HCT116 (cell line): Measurements from ENCODE around the gene CACNA1A. TPM values are rescaled to one million over a fixed set of nuclear protein-coding genes. Genes with fewer than 3 reads are reported as not detected.

Experiments used
- ATAC-seq: fragments of 200-7000 bp; cut with Tn5 transposase; 2 replicates; pipeline ENCODE4 v1.9.1; 2020; ENCODE audit warnings: mild to moderate bottlenecking, moderate library complexity
- BruUV-seq: library from RNA; stranded (reverse); fragments of 400-500 nt; replicated peaks from 2 replicates; lab custom pipeline; 2021; lab: Mats Ljungman, UMichigan
- CTCF ChIA-PET: fragments of 300-600 bp; sonication (Branson Sonifier 250); formaldehyde crosslinking; loops from one replicate; lab custom pipeline; 2021; ENCODE audit warnings: antibody characterized with exemption; lab: Charles Lee
- POLR2A ChIA-PET: fragments of 300-600, 350-600 bp; sonication (Branson Sonifier 250); formaldehyde crosslinking; loops from one replicate; lab custom pipeline; 2021; ENCODE audit warnings: antibody characterized with exemption; lab: Charles Lee
- RAD21 ChIA-PET, 2 experiments: fragments of 300-600 bp; sonication (Branson Sonifier 250); formaldehyde crosslinking; loops; one replicate each; lab custom pipeline; 2023; ENCODE audit warnings: low total read pairs in 2 of 2; ENCODE audit not compliant: uncharacterized antibody in 2 of 2, unreplicated experiment in 2 of 2, low non-redundant PET in 1 of 2; lab: Charles Lee
- DNase-seq: peaks from one replicate; pipeline ENCODE4 v3.0.0-alpha.2; 2010; ENCODE audit warnings: low read depth, low spot score
- H2AFZ ChIP-seq: fragments of 200-600 bp; shearing (Covaris generic), sonication (generic); 2 replicates; pipeline ENCODE4 v1.6.1; 2017; ENCODE audit warnings: low read depth, mixed run types, mixed read lengths, antibody characterized with exemption, low read length; ENCODE audit not compliant: poor library complexity, severe bottlenecking
- H3K27ac ChIP-seq: 2 replicates; pipeline ENCODE4 v1.5.1; 2012; ENCODE audit warnings: low read depth, low read length
- H3K27me3 ChIP-seq: fragments of 200-600 bp; sonication (generic); 2 replicates; pipeline ENCODE4 v1.6.1; 2016; ENCODE audit warnings: mixed run types, low read length, mixed read lengths; ENCODE audit not compliant: insufficient read depth
- H3K36me3 ChIP-seq, 2 experiments: fragments of 200-500 bp in 1 of 2; fragments of 200-600 bp in 1 of 2; sonication (Bioruptor generic) in 1 of 2; sonication (generic) in 1 of 2; 2 replicates each; pipeline versions ENCODE4 v1.5.1 to v1.6.1; 2014 to 2016; ENCODE audit warnings: low read length in 2 of 2, inconsistent platforms in 1 of 2, mixed read lengths in 1 of 2, mixed run types in 1 of 2; ENCODE audit not compliant: insufficient read depth in 2 of 2, control insufficient read depth in 1 of 2
- H3K4me1 ChIP-seq, 2 experiments: fragments of 200-600 bp in 1 of 2; sonication (generic) in 1 of 2; 2 replicates each; pipeline versions ENCODE4 v1.5.1 to v1.6.1; 2012 to 2017; ENCODE audit warnings: low read length in 2 of 2, inconsistent platforms in 1 of 2, mild to moderate bottlenecking in 1 of 2, mixed read lengths in 1 of 2, mixed run types in 1 of 2, moderate library complexity in 1 of 2; ENCODE audit not compliant: insufficient read depth in 2 of 2, control insufficient read depth in 1 of 2
- H3K4me2 ChIP-seq: fragments of 200-600 bp; sonication (generic); 2 replicates; pipeline ENCODE4 v1.6.1; 2017; ENCODE audit warnings: mixed run types, low read length, mixed read lengths
- H3K4me3 ChIP-seq, 2 experiments: fragments of 200-600 bp in 1 of 2; sonication (generic) in 1 of 2; replicated peaks in 1 of 2; 2 replicates each; pipeline ENCODE4 v1.5.1; 2011 to 2016; ENCODE audit warnings: low read length in 2 of 2, control low read depth in 1 of 2, low read depth in 1 of 2, mild to moderate bottlenecking in 1 of 2, mixed read lengths in 1 of 2, mixed run types in 1 of 2
- H3K79me2 ChIP-seq: fragments of 200-600 bp; sonication (generic); 2 replicates; pipeline ENCODE4 v1.6.1; 2017; ENCODE audit warnings: mild to moderate bottlenecking, mixed run types, low read length, moderate library complexity, mixed read lengths; ENCODE audit not compliant: insufficient read depth
- H3K9ac ChIP-seq: fragments of 200-600 bp; sonication (generic); 2 replicates; pipeline ENCODE4 v1.6.1; 2016; ENCODE audit warnings: low read length, mixed read lengths
- H3K9me2 ChIP-seq: fragments of 200-600 bp; sonication (generic), shearing (Covaris generic); 2 replicates; pipeline ENCODE4 v1.6.1; 2017; ENCODE audit warnings: mixed run types, mild to moderate bottlenecking, moderate library complexity; ENCODE audit not compliant: insufficient read depth
- H3K9me3 ChIP-seq, 2 experiments: fragments of 200-500 bp in 1 of 2; fragments of 200-600 bp in 1 of 2; sonication (Bioruptor generic) in 1 of 2; sonication (generic) in 1 of 2; 2 replicates each; pipeline ENCODE4 v1.6.1; 2014 to 2017; ENCODE audit warnings: low read length in 2 of 2, mixed read lengths in 2 of 2, inconsistent platforms in 1 of 2, low read depth in 1 of 2, mild to moderate bottlenecking in 1 of 2, mixed run types in 1 of 2, moderate library complexity in 1 of 2; ENCODE audit not compliant: control insufficient read depth in 1 of 2, insufficient read depth in 1 of 2
- H4K20me1 ChIP-seq: fragments of 200-600 bp; sonication (generic), shearing (Covaris generic); 2 replicates; pipeline ENCODE4 v1.6.1; 2017; ENCODE audit warnings: mixed run types, mild to moderate bottlenecking, moderate library complexity; ENCODE audit not compliant: insufficient read depth
- CEBPB ChIP-seq: IDR thresholded peaks from 2 replicates; pipeline ENCODE4 v1.6.1; 2012; ENCODE audit warnings: low read depth
- EGR1 ChIP-seq: IDR thresholded peaks from 2 replicates; pipeline ENCODE4 v1.6.1; 2012; ENCODE audit warnings: low read depth
- EZH2phosphoT487 ChIP-seq: fragments of 200-600 bp; IDR thresholded peaks from 2 replicates; pipeline ENCODE4 v1.6.1; 2018; ENCODE audit warnings: antibody characterized with exemption, borderline replicate concordance
- JUND ChIP-seq: IDR thresholded peaks from 2 replicates; pipeline ENCODE4 v1.6.1; 2012
- POLR2A ChIP-seq: IDR thresholded peaks from 2 replicates; pipeline ENCODE4 v1.7.0; 2011; ENCODE audit warnings: borderline replicate concordance; ENCODE audit not compliant: insufficient read depth, insufficient read length; ENCODE audit errors: extremely low read depth
- POLR2AphosphoS5 ChIP-seq: IDR thresholded peaks from 2 replicates; pipeline ENCODE4 v1.6.1; 2011; ENCODE audit warnings: mild to moderate bottlenecking, low read depth, low read length, moderate library complexity
- RAD21 ChIP-seq: IDR thresholded peaks from 2 replicates; pipeline ENCODE4 v1.6.1; 2012; ENCODE audit warnings: low read depth, mild to moderate bottlenecking
- REST ChIP-seq: IDR thresholded peaks from 2 replicates; pipeline ENCODE4 v1.6.1; 2012; ENCODE audit warnings: low read depth
- SP1 ChIP-seq: IDR thresholded peaks from 2 replicates; pipeline ENCODE4 v1.6.1; 2012; ENCODE audit warnings: low read depth
- SRF ChIP-seq: IDR thresholded peaks from 2 replicates; pipeline ENCODE4 v1.6.1; 2012; ENCODE audit warnings: low read depth
- TCF7L2 ChIP-seq: IDR thresholded peaks from 2 replicates; pipeline ENCODE4 v1.7.0; 2011; ENCODE audit warnings: borderline replicate concordance, inconsistent platforms; ENCODE audit not compliant: insufficient read depth, insufficient read length; ENCODE audit errors: extremely low read depth
- YY1 ChIP-seq: IDR thresholded peaks from 2 replicates; pipeline ENCODE4 v1.6.1; 2011; ENCODE audit warnings: low read length, low read depth, moderate library complexity, mild to moderate bottlenecking; ENCODE audit not compliant: insufficient replicate concordance; ENCODE audit errors: extremely low read depth
- ZNF274 ChIP-seq: fragments of 200-500 bp; sonication (Bioruptor generic); IDR thresholded peaks from 2 replicates; pipeline ENCODE4 v1.6.1; 2014; ENCODE audit warnings: mild to moderate bottlenecking, low read depth, low read length, inconsistent platforms
- intact Hi-C: fragments of 100-400 bp; cut with micrococcal nuclease; formaldehyde crosslinking; loops from 2 replicates; pipeline ENCODE4 v1.10.0; 2022
- total RNA-seq: library from RNA; stranded (reverse); gene quantifications from one replicate; pipeline ENCODE4 v1.2.1, GENCODE V29; 2021; ENCODE audit not compliant: unreplicated experiment
- TF ChIP-seq, protein P1 (sequence below): IDR thresholded peaks from 2 replicates; pipeline ENCODE4 v1.6.1; 2011; ENCODE audit warnings: mild to moderate bottlenecking, low read length, moderate library complexity; ENCODE audit not compliant: insufficient replicate concordance; ENCODE audit errors: extremely low read depth
- TF ChIP-seq, protein P2 (sequence below), 3 experiments: fragments of 200-600 bp in 1 of 3; sonication (generic) in 1 of 3; IDR thresholded peaks in 2 of 3; conservative IDR thresholded peaks in 1 of 3; 2 replicates each; pipeline ENCODE4 v1.5.1; 2012 to 2017; ENCODE audit warnings: low read depth in 2 of 3, low read length in 2 of 3, antibody characterized with exemption in 1 of 3, borderline replicate concordance in 1 of 3, control low read depth in 1 of 3, mild to moderate bottlenecking in 1 of 3, mixed read lengths in 1 of 3, mixed run types in 1 of 3, moderate library complexity in 1 of 3; ENCODE audit not compliant: insufficient read depth in 1 of 3

Gene CACNA1A
- total RNA-seq, 1 experiment from 2014 or later: 7.5 TPM

DNA sequence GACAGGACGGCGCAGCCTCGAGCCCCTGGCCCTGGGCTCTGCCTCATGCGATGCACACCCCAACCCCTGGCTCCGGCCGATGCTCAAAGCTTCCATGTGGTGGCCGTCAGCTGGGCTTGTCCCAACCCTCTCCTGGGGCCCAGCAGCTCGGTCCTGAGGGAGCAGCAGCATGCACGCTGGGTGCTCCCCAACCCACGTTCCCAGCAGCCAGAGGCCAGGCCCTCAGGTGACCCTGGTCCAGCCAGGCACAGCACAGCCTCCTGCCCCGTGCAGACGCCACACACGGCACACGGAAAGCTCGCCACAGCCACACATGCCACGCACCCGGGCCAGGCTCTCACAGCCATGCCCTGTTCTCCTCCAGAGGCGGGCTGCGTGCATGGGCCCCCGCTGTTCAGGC, 295.3 kb downstream of the CACNA1A start:
- Histone ChIP-seq H3K27ac (no peak overlapping the region), H3K27me3 (no peaks in the 10 kb centered on the region), H3K79me2 (no peaks in the 10 kb centered on the region), H3K9me3 (no peaks in the 10 kb centered on the region), H3K36me3 (no peaks in the 10 kb centered on the region), H3K4me3 (no peak overlapping the region), H3K9ac (no peak overlapping the region), H3K4me1 (peaks cover 2 to 11% of the 10 kb centered on the region in 2 experiments), H2AFZ (no peak overlapping the region), H4K20me1 (no peaks in the 10 kb centered on the region), H3K9me2 (no peaks in the 10 kb centered on the region), H3K4me2 (no peak overlapping the region)
- BruUV-seq: no TSS peak
- ChIA-PET CTCF (no interaction called here), RAD21 (no interaction called here), POLR2A (no interaction called here)
- DNase-seq (no peak), ATAC-seq (no peak)
- intact Hi-C loops: no loop called here
- TF ChIP-seq EGR1 (no peak), POLR2A (no peak), TCF7L2 (no peak), SRF (no peak), YY1 (no peak), CEBPB (no peak), EZH2phosphoT487 (no peak), ZNF274 (no peak), JUND (no peak), SP1 (no peak), RAD21 (no peak), REST (no peak), POLR2AphosphoS5 (no peak)
- TF ChIP-seq, protein P1, sequence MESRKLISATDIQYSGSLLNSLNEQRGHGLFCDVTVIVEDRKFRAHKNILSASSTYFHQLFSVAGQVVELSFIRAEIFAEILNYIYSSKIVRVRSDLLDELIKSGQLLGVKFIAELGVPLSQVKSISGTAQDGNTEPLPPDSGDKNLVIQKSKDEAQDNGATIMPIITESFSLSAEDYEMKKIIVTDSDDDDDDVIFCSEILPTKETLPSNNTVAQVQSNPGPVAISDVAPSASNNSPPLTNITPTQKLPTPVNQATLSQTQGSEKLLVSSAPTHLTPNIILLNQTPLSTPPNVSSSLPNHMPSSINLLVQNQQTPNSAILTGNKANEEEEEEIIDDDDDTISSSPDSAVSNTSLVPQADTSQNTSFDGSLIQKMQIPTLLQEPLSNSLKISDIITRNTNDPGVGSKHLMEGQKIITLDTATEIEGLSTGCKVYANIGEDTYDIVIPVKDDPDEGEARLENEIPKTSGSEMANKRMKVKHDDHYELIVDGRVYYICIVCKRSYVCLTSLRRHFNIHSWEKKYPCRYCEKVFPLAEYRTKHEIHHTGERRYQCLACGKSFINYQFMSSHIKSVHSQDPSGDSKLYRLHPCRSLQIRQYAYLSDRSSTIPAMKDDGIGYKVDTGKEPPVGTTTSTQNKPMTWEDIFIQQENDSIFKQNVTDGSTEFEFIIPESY: no peak
- TF ChIP-seq, protein P2, sequence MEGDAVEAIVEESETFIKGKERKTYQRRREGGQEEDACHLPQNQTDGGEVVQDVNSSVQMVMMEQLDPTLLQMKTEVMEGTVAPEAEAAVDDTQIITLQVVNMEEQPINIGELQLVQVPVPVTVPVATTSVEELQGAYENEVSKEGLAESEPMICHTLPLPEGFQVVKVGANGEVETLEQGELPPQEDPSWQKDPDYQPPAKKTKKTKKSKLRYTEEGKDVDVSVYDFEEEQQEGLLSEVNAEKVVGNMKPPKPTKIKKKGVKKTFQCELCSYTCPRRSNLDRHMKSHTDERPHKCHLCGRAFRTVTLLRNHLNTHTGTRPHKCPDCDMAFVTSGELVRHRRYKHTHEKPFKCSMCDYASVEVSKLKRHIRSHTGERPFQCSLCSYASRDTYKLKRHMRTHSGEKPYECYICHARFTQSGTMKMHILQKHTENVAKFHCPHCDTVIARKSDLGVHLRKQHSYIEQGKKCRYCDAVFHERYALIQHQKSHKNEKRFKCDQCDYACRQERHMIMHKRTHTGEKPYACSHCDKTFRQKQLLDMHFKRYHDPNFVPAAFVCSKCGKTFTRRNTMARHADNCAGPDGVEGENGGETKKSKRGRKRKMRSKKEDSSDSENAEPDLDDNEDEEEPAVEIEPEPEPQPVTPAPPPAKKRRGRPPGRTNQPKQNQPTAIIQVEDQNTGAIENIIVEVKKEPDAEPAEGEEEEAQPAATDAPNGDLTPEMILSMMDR (IDR thresholded peaks at IDR 0.05 in 2 of 3, conservative IDR thresholded peaks at IDR 0.05 in 1 of 3; ENCODE audit: borderline replicate concordance in 1 of 3, insufficient read depth in 1 of 3, low read depth in 2 of 3, low read length in 2 of 3): no peak
